Measurements from ENCODE around the gene SLC6A6.
A peak's percentile ranks its signal among the peaks of the same experiment; 100 is the strongest.

Gene SLC6A6

DNA sequence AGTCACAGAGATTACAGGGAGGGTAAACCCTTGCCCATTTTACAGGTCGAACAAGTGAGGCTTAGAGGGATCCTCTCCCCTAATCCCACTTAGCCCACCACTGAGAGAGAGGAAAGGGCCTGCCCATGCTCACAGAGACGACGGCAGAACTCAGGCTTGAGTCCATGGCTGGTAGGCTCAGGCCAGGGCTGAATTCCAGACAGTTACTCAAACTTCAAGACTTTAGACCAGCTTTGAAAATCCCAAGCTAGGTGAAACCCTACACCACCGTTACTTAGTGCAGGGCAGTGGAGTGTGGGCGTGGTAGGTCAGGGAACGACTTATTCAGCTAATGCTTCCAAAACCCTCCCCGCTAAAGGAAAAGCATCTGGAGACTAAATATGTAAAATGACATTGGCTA lies 121.4 kb downstream of the SLC6A6 start:
- DNase-seq (ENCODE audit: low spot score) = no peak

DNA sequence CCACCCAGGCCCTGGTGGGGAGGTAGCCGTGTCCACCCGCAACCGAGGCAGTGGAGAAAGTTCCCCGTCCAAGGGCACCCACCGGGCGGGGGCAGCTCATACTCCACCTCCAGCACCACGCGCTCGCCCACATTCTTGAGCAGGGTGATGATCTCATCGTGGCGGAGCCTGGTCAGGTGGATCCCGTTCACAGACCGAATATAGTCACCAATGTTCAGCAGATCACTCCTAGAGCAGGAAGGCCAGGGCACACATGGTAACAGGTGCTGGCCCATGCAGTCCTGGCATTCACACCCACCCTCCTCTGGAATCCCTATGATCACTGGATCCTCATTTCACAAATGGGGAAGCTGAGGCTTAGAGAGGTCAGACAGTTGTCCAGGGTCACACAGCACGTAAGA lies 121.9 kb downstream of the SLC6A6 start:
- DNase-seq (ENCODE audit: low spot score) = no peak

DNA sequence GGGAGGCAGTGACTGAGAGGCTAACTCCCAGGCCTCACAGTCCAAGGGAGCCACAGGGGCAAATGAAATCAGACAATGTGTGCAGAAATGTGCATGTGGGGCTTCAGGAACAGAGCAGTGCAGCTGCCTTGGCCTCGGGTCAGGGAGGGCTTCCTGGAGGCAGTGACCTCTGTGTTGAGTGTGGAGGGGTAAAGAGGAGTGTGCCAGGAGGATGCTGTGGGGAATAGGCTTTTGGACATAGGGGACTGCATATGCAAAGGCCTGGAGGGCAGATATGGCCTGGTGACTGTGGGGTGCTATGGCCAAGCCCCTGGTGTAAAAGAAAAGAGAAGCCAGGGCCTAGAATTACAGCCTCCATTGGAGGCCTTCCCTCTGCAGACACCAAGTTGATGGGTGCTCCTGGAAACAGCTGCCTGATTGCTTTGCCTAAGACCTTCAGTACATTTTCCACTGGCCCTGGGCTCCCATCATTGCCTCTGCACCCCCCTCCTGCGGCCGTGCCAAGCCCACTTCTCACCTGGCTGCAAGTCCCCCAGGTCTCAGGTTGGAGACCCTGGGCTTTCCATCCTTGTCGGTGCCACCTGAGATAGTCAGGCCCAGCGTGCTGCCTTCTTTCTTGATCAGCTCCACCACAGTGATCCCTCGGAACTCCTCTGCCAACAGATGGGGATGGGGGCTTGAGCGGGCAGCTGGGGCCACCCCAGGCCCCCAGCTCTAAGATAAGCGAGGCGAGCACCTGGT lies 122.7 kb downstream of the SLC6A6 start:
- DNase-seq (ENCODE audit: low spot score) = no peak

DNA sequence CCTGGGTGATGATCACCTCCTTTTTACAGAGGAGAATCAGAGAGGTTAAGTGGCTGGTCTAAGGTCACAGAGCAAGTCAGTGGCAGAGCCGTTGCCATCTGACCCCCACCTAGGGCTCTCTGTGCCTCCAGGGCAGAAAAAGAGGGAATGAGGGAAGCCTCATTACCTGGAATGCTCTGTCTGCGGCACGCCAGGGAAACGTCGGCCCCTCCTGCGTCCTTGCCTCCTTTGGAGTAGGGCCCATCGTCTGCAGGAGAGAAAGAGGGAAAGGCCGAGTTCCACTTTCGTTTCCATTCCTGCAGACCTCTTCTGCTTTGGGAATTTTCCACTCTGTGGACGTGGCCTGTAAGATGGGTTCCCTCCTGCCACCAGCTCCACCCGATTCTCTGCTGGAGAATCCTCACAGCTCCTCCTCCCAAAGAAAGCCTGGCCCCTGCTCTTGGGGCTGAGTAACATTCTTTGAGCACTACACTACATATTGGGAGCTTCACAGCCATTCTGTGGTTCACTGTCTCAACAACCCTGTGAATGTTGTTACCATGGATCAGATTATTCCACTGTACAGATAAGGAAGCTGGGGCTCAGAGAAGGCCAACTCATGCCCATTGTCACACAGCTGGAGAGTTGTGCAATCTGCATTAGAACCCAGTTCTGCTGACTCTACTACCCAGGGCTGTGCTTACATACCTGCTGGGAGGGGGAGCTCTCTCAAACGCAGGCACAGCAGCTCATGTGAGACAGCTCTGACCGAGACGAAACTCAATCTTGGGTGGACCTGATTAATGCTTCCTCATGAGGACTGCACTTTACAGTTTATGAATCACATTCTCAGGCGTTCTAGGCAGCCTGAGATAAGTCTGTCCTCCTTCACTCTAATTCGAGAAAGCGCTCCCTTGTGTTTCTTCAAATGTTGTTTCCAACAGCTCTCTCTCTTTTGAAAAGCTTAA lies 123.6 kb downstream of the SLC6A6 start:
- DNase-seq (ENCODE audit: low spot score) = peak; percentile 5

DNA sequence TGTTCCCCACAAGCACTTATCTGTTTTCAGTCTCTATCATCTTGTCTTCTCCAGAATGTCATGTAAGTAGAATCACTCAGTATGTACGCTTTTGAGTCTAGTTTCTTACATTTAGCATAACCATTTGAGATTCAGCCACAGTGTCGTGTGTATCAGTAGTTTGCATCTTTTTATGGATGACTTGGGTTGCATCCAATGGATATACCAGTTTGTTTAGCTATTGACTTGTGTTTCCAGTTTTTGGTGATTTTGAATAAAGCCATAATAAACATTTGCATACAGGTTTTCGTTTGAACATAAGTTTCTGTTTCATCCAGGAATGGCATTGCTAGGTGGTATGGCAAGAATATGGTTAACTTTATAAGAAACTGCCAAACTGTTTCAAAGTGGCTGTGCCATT lies 125.7 kb downstream of the SLC6A6 start:
- no peak for DNase-seq (ENCODE audit: low spot score)

DNA sequence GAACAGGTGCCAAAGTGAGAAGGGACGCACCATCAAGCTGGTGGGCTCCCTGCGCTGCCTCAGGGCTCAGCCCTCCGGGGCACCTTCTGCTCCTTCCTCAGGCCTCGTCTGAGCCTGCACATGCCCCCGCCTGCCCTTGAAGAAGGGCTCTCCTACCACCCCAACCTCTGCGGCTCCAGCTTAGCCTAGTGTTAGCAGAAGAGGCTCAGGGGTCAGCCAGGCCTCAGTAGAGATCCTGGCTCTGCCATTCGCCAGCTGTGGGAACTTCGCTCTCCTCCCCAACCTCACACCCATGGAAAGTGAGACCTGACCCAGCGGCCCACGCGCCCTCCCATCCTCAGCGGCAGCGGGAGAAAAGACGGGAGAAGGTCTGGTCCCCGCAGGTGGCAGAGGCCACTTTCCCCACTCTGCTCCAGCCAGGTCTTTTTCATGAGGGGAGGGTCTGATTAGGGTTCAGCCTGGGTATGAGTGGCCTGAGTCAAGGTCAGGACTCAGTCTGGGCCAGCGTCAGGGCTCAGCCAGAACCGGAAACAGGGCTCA lies 129.5 kb downstream of the SLC6A6 start:
- DNase-seq (ENCODE audit: low spot score) = no peak

DNA sequence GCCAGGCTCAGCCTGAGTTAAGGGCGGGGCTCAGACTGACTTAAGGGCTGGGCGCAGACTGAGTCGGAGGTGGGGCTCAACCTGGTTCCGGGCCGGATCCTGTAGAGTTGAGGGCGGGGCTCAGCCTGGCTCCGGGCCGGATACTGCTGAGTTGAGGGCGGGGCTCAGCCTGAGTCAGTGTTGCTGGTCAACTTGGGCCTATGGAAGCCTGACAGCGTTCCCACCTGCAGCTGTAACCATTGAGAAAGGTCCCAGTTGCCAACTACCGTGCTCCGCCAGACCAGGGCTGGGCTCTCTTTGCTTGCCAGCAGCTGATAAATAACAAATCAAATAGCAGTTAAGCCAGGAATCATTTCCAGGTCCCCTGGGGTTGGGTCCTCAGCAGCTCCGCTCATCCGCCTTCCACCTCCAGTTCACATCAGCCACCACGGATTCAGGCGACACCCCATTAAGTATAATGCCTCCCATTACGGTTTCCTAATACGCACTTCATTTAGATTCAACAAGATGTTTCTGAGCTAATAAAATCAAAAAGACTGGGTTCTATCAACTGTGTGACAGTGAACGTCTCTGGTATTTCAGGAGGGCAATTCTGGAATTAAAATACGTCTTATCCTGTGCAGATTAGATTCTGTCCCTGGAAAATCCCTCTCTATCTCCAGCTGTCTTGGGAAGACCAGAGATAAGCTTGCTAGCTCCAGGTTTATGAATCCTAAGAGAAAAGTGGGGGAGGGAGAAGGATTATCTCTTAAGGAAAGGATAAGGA lies 130.5 kb downstream of the SLC6A6 start:
- DNase-seq (ENCODE audit: low spot score) = peak; percentile 80

DNA sequence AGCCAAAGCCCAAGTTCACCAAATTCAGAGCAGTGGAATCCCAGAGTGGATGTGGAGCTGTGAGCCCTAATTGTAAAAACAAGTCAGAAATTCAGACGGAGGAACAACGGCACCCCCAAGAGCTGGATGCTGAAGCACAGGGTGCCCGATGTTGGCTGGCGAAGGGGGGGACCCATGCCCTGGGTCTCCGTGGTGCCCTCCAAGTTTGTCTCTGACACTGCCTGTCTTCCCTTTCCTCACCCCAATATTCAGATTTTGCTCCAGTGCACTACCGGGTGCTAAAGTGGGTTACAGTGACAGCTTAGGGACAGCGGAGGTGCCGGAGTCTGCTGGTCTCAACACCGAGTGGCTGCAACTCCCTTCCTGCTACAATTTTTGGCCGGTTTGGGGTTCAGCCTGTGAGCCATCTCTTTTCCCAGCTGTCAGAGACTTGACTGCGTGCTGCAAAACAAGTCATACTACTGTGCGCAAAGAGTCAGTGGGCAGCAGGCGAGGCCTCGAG lies 131.1 kb downstream of the SLC6A6 start:
- DNase-seq (ENCODE audit: low spot score) = no peak

DNA sequence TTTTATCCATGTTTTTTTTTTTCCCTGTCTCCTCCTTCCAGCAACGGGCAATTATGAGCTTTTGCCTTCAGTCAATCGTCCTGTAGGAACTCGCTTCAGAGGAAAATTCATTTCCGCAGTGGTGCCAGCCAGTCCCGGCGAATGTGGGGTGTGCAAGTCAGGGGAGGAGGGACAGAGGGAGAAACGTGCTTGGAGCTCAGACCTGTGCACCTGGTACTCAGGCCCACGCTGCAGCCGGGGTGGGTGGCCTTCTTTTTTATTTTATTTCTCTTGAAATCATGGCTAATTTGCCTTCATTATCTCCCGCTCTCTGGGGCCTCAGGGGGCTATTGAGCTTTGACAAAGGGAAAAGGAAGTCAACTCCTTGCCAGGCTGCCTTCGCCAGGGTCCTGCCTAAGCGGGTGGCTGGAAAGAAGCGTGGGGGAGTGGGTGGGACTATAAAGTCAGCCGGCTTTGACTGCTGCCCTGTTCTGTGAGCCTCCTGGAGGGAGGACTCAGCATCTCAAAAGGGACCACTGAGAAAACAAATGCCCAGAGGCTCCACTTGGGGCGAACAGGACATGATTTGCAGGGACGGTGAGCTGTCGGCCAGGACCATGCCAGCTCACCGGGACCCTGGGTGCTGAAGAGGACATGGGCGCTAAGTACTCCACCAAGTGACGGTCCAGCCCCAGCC lies 132.2 kb downstream of the SLC6A6 start:
- DNase-seq (ENCODE audit: low spot score) = no peak

DNA sequence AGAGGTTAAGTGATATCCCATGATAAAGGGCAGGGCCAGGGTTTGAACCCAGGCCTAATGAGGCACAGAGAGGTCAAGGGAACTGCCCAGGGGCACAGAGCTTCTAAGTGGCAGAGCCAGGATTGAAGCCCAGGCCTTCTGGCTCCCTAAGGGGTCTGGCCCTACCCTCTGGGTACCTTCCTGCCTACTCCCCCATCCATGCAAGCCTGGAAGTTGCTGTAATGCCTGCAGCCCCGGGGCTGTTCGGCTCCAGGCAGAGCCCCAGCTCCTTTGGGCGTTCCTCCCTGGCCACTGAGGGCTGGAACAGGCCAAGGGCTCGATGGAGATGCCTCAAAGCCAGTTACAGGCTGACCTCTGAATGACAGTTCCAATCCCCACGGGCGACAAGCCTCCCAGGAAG lies 133.2 kb downstream of the SLC6A6 start:
- DNase-seq (ENCODE audit: low spot score) = no peak

DNA sequence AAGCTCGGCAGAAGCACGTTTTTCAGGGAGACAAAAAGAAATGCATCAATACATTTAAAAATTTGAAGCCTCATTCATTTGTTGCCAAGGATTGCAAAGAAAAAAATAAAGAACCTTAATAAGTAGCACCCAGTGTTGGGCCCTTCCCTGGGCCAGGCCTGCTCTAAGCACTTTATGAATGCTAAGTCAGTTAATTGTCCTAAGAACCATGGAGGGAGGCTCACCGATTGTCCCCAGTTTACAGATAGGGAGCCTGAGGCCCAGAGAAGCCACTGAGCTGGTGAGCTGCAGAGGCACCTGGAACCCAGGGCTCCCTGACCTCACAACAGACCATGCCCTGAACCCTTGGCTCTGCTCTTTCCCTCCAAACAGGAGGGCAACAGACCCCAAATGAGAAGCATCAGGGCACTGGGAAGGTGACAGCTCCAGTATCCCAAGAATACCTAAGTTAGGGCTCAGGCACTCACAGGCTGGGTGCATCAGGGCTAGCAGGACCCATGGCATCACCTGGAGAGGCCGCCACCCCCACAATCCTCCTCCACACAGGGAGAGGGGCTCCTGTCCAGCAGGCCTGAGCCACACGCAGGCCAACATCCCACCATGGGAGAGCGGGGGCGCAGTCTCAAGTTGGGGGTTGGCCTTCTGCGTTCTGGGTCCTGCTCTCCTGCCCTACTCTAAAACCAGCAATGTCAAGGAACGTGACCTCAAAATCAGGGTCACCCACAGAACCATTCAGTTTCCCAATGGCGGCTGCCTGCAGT lies 133.8 kb downstream of the SLC6A6 start:
- DNase-seq (ENCODE audit: low spot score) = no peak

DNA sequence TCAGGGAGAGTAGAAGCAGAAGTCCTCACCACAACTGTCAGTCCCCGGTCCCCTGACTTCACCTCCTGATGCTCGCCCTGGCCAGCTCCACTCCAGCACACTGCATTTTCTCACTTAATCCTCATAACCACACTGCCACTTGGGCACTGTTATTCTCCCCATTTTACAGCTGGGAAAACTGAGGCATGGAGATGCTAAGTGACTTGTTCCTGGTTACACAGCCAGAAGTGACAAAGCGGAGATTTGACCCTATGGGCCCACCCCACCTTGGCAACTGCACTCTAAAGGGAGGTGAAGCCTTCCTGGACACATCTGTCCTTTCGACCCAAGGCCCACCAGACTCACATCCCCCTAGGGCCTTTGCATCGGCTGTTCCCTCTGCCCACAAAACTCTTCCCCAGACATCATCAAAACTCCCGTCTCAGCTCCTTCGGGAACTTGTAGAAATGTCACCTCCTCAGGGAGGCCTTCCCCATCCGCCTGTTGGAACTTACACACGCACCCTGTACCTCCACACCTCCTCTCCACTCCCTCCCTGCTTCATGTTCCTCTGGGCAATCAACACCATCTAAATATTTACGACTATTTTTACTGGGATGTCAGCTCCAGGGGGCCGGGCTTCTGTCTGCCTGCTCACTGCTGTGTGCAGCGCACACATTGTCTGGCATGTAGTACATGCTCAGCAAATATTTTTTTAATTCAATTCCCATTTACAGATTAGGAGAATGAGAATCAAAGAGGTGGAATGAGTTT lies 134.6 kb downstream of the SLC6A6 start:
- DNase-seq (ENCODE audit: low spot score) = no peak

DNA sequence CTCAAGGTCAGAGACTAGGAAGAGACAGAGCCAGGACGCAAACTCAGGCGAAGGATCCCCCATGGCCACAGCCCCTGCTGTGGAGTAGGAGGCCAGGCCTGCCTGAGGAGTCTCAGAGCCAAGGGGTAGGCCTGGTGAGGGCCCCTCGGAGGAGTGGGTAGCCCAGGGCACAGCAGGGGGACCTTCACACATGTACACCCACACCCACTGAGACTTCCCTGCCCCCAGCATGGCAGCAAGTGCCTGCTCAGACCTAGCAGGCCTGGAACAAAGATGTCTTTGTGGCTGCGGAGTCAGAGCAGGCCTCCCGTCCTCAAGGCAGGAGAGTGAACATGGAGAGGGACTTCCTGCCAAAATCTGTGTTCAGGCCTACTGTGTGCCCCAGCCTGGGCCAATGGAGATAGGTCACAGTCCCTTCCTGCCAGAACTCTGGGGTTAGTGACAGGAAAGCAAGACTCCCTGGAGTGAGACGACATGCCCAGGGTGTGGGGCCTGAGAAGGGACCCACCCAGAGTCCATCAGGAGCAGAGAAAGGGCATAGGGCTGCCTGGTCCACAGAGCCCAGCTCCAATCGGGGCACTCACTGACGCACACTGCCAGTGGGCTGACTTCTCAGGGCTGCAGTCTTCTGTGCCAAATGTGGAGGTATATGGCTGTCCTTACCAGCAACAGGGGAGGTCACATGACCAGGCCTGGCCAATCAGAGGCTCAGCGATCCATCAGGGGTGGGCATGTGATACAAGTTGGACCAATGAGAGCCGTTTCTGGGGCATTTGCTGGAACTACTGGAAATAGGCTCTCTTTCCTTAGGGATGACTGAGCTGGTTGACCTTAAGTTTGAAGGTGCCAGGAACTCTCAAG lies 135.4 kb downstream of the SLC6A6 start:
- DNase-seq (ENCODE audit: low spot score) = no peak

DNA sequence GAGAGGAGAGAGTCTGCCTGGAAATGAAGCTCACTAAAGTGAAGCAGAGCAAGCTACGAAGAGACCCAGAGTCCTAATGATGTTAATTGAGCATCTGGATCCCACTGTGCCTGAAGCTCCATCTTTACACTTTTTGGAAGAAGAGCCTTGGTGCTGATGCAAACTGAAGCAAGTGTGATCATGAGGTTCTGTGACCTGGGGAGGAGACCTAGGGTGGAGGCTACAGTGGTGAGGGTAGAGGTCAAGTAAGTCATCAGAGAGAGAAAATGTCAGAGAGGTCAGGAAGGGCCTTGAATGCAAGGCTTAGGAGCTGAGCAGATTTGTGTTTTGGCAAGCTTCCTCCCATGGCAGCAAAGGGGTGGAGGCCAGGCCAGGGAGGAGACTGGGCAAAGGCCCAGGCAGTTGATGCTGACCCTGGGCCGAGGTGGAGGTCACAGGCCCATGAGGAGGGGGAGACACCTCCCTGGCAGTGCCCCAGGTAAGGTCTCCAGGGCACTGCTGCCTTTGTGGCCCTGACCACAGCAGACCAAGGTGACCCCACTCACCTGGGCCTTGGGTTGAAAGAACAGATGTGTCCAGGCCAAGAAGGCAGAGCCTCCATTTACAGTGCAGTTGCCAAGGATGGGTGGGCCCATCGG lies 136.2 kb downstream of the SLC6A6 start:
- DNase-seq (ENCODE audit: low spot score) = no peak
